ENCODE data around the gene NISCH.

NISCH gene

DNA sequence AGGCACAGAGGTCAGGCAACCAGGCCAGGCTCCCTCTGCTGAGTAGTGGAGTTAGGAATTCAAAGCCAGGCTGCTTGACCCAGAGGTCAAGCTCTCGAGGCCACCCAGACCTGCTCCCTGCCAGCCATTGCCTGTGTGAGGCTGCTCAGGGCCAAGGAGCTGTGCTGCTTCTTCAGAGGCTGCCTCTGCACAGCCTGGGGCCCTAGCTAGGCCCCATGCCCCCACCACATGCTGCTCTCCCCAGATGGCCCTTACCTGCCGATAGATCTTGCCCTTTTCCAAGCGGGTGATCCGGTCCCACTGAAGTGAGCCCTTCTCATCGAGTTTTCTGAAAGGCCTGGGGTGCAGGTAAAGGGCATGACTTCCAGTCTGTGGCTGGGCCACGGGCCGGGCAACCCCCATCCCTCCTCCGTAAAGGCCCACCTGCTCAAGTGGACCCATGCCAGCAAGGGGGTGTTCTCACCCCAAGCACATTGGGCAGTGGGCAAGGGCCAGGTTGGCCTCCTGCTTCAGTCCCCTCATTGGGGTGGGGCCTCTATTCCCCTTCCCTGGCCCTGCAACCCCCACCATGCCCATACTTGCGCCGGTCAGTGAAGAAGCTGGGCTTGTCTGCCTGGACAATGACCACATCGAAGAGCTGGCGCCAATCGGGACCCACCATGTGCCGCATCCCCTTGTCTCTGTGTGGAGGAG, 71.8 kb downstream of the NISCH start:
- DNase-seq (ENCODE audit: low spot score): no peak

DNA sequence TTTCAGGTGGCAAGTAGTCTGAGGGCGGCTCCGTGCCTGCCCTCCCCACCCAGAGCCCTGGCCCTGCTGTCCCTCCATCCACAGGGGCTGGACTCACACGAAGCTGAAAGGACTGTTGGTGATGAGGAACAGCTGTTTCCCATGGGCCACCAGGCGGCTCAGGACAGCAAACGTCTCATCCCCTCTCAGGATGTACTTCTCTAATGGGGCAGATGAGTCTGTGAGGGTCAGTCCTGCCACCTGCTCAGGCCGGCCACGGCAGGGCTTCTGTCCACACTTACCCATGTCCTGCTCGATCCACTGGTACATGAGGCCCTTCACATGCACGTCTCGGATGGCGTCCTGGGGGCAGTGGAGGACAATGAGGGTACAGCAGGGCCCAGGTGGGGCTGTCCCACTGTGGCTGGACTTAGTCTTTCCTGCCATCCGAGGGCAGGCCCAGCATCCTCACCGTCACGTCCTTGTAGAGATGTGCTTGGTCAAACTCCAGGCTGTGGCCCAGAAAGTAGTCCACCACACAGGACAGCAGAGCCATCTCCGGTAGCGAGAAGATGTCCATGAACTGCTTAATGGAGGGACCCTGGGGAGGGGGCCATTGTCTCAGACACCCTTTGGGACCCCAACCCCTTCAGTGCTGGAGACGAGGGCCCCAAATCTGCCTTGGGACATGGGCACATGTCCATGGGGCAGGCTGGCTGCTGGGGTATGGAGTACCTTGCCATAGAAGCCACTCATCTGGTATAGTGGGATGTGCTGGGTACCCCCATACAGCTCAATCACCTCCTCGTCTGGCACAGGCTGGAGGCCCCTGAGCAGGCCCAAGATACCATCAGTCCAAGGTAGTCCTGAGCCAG, 72.6 kb downstream of the NISCH start:
- DNase-seq (ENCODE audit: low spot score): no peak

DNA sequence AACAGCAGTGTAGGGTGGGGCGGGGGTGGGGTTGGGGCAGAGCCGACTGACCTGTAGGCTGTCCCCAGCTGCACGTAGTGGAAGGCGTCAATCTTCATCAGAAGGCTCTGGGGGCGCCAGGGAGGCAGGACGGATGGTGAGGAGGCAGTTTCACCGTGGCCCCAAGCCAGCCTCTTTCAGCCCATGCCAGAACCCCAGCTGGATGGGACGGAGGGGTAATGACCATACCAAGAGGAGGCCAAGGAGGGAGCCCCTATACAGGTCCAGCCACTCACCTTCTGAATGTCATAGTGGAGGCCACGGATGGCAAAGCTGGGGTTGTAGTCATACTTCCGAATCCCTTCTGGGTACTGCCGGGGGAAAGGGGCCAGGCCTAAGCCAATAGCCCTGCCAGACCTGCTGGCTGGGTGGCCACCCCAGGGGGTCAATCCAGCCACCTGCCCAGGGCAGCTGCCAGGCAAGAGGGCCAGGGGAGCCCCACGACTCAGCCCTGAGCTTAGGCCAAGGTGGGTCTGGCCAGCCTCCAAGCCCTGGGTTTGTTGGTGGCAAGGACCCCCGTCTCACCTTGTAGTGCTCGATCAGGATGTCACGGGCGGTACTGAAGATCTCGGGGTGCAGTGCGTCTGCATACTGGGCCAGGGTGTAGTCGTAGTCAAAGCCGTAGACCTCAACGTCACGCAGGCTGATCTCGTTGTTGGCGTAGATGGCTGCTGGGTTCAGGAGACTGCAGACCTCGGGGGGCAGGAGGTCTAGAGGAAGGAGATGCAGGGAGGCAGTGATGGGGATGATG, 73.4 kb downstream of the NISCH start:
- DNase-seq (ENCODE audit: low spot score): no peak

DNA sequence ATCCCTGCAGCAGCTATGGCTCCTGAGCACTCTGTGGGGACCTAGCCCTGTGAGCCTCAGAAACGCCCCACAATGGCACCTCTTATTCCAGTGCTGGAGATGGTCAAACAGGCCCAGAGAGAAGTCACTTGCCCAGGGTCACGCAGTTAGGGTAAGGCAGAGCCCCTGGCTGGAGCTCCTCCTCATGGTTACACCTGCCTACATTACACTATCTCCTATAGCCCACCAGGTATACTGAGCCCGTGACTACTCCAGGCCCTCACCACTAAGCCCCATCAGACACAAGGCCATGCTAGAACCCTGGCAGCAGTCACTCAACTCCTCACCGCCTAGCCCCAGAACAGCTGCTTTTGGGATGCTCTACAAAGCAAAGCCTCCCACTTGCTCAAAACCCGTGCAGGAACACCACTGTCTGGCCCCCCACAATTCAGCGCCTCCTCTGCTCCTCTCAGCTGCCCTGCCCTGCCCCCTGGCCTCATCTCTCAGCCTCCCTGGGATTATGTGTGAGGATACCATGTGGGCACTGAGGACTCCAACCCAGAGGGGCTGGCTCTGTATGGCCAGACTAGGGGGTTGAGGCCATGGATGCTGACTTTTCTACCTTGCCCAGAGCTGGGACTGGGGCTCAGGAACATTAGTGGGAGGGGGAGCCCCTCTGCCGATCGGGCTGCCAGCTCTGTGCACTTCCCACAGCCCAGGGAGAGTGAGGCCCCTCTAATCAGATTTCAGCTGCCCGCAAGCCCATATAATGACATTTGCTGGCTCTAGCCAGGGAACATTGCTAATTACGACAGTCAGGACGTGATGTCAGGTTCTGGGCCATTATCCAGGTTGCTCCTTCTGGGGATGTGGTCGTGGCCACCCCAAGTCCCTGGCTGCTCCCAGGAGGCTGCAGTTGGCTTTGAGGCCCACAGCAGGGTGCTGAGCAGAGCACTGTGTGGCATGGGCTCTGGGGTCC, 74.3 kb downstream of the NISCH start:
- DNase-seq (ENCODE audit: low spot score): no peak

DNA sequence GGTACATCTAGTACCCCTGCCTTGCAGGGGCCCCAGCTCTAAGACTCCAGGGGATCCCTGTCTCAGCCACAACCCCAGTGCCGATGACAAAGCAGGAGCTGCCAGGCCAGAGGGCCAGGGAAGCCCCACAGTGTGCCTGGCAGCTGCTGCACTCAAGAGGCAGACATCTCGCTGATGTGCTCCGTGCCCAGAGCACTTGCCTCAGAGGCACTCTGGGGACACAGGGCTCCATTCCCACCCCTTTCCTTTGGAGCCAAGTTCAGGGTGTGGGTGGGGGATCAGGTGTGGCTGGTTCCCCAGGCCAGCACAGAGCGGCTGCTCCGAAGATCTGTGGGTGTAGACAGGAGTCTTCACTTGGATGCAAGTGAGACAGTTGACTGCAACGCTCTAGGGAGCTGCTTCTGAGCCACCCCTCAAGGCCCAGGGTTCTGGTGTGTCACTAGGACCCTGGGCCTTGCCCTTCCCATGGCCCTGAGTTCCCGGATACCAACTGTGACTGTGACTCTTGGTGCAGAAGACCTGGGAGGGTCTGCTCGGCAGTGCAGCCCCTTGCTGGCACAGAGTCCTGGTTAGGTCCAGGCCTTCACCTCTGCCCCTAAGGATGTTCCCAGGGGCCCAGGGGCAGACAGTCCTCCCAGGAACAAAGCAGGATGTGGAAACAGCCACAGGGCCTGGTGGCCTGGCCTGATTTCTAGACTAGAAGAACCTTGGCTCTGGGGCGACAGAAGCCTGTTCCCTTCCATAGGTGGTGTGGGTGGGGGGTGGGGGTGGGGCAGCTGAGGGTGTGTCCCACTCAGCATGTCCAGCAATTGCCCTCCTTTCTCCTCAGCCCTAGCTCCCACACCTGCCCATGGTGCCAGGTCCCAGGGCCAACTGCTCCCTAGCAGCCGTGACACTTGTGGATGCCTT, 75.8 kb downstream of the NISCH start:
- no peak for DNase-seq (ENCODE audit: low spot score)

DNA sequence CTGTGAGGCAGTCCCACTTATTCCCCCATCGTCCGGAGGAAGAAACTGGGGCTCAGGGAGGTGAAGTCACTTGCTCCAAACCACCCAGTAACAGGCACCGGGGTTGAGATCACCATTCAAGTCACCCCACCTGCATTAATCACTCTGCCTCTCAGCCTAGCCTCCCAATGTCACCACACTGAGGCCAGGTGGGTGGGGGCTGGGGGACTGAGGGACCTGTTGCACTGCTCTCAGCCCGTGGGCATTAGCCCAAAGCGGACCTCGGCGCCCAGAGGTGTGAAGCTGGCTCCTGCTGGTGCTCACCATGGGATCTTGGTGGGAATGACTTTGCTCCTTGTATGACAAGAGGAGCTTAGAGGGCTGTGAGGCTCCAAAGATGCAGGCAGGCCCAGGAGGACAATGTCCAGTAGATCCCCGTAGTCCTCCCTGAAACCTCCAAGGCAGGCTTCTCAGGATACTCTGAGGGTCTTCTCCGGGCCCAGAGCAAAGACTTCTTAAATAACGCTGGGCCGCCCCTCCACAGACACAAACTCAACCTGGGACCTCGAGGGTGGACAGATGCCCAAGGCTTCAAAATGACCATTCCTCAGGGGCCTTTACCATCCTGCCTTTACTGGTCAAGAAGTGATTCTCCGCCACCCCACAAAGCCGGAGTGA, 76.6 kb downstream of the NISCH start:
- no peak for DNase-seq (ENCODE audit: low spot score)

DNA sequence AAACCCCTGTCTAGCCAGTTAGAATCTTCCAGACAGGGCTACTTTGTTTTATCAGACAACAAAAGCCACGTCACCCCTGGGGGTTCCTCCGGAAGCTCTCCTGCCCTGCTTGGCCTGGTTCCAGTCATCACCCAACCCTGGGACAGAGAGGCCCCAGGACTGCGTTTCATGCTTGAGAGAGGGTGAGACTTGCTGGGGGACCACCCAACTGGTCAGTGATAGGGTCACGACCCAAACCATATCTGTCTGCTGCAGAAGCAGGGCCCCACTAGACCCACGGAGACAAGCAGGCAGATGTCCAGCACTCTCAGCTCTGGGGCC, 77.1 kb downstream of the NISCH start:
- no peak for DNase-seq (ENCODE audit: low spot score)

DNA sequence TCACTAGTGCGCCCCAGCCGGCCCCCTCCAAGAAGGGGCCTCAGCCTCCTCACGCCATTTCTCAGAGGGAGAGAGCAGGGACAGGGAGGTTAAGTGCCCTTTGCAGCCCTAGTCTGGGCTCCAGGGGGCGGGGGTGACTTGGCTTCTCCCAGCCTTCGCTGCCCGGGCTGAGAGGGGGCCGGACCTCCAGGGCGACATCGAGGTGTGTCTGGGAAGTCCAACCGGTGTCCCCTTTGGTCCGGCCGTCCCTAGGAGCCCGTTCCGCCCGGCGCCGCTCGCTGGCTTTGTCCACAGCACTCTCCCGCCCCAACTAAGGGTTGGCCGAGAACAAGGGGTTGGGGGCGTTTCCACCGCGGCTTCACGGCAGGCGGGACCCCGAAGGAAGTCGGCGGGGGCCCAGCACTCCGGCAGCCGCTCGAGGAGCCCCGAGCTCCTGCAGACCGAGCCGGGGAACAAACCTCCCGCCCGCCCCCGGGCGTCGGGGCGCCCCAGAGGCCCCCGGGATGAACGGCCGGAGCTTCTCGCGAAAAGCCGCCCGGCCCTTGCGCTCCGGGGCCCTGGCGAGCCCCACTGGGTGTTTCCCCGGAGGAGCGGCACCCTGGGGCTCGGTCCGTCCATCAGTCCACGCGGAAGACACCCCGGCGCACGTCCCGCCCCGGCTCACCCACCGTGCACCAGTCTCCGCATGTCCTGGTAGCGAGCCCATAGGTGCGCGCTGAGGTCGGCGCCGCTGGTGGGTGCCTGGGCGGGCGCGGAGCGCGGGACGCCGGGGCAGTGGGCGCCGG, 77.6 kb downstream of the NISCH start:
- peak; percentile 60 for DNase-seq (ENCODE audit: low spot score)

DNA sequence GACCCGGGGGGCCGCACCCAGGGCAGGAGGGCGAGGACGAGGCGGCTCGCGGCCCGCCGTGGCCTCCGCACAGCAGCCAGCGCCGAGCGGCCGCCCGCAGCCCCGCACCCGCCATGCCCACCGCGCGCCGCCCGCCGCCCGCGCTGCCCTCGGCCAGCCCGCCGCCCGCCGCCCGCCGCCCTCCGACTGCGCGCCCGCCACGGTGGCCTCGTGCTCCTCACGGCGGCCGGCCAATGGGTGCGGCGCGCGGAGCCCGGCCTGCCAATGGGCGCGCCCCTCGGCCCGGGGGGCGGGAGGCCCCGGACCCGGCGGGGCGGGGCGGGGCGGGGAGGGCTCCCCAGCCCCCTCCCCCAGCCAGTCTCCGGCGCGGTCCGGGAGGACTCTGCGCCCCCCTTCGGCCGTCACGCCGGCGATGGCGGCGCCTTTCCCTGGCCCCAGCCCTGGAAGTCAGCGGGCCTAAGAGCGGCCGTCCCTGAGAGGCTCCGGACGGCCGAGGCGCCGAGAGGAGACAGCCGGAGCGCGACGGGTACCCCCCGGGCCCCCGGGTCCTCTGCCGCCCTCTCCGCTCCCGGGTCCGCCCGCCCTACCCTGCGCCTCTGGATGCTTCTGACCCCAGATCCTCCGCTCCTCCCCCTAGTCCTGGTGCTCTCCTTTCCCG, 78.3 kb downstream of the NISCH start, which contains the start of gene NT5DC2:
Gene NT5DC2, minus strand, starts transcription at position 235 of the 658 bp plus-strand sequence. Its CDS starts 120 bp downstream, at position 115.
- peak; percentile 91 for DNase-seq (ENCODE audit: low spot score)

DNA sequence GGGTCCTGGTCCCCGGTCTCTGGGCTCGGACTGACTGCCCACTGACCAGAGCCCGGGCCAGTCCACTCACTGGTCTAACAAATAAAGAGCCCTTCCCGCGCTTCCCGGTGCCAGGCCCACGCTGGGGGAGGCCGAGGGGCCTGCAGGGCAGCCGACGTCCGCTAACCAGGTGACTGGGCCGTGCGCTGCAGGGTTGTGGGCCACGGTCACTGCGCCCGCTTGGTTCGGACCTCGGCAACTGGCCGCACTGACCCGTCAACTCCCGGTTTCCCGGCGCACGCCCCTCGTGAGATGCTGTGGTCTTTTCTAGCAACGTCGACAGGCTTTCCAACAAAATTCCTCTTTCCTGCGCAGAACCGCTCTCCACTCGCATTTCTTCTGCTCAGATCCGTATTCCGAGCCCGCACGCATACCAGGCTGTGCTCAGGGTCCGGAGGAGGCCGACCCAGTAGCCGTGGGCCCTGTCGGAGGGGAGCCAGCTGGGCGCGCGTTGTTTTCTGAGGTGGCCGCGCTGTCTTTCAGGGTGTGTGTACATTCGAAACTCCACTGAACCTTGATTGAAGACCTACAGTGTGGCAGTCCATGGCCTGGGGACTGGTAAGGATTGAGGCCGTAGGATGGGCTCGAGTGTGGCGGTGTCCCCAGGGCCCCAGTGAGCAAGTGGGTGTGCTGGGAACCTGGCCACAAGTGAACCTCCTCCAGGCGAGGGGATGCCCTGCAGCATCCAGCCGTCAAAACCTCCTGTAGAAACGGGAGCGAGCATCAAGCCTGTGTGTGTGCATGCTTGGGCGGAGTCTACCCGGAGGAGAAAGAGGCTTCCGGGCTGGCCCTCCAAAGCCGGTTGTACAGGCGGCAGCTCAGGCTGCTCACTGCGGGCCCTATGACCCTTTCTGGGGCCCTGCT, 79.1 kb downstream of the NISCH start:
- DNase-seq (ENCODE audit: low spot score): peak; percentile 1

DNA sequence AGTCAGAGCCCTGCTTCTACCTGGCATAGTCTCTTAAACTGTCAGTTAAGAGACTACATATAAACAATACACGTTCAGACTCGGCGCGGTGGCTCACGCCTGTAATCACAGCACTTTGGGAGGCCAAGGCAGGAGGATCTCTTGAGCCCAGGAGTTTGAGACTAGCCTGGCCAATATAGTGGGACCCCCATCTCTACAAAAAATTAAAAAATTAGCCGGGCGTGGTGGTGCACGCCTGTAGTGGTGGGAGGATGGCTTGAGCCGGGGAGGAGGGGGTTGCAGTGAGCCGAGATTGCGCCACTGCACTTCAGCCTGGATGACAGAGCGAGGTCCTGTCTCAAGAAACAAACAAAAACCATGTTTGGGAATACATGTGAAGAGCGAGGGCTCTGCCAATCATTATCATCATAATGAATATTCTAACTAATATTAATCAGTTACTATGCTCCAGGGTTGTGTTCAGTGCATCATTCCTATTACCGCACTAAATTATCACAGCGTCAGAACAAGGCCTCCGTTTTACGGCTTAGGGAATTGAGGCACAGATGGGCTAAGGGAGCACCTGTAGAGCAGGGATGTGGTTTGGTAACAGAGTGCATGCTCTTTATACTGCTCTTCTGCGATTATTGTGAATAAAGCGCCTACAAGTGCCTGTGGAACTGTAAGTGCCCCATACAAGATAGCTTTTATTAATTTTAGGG, 80.2 kb downstream of the NISCH start:
- DNase-seq (ENCODE audit: low spot score): no peak

DNA sequence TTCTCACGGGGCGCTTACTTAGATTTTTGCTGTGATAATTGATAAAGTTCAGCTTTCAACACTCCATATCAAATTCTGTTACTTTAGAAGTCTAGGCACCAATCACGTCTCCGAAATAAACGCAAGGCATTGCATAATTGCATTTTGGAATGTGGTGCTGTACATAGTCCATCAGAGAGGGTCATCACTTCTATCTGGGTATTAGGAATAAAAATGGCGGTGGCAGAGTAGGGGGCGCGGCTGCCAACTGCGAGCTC, 80.6 kb downstream of the NISCH start:
- DNase-seq (ENCODE audit: low spot score): no peak

DNA sequence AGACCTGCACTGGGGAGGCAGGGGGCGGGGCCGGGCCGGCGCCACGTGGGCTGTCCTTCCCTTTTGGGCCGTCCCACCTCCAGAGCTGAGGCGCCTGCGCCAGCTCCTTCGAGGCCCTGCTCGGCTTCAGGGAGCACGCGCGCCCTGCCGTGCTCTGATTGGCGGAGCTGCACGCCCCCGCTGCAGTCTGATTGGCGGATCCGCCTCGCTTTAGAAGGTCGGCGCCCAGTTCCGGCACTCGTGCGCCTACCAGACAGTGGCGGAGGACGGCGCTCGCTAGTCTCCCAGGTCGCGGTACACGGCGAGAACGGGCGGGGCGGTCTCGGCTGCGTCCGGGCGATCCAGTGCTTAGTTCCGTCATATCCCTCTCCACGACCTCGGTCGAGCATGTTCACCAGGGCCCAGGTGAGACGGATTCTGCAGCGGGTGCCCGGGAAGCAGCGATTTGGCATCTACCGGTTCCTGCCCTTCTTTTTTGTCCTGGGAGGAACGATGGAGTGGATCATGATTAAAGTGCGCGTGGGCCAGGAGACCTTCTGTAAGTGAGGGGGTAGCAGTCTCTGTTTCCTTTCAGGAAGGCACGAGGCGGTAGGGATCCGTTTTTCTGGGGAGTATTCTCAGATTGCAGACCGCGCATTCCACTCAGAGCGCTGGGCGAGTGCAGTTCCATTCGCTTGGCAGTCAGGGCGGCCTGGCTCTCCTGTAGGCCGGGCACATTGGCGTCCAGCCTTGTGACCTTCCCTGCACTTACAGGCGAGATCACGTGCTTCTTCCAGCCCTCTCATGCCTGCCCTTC, 81.2 kb downstream of the NISCH start, which contains the start of gene UQCC5:
Gene UQCC5, plus strand, starts transcription at position 237 of the 796 bp plus-strand sequence. Its CDS starts 151 bp downstream, at position 388.
- DNase-seq (ENCODE audit: low spot score): peak; percentile 99

DNA sequence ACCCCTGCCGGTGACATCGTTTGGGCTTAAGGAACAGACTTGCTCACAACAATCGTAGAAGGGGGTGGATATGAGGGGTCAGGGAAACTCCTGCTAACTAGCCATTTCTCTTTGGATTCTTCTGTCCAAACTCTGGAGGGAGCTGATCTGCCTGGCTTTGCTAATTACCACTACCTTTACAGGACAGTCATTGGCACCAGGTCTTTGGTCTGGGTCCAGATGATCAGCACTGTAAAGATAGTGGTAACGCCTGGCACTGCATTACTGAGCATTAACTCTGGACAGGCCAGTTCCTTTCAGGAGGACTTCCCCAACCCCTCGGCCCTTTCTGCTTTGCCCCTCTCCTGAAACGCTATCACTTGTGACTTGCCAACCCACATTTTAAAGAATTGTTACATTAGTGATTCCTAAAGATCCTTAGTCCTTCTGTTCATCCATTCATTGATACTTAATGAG, 81.8 kb downstream of the NISCH start:
- no peak for DNase-seq (ENCODE audit: low spot score)

DNA sequence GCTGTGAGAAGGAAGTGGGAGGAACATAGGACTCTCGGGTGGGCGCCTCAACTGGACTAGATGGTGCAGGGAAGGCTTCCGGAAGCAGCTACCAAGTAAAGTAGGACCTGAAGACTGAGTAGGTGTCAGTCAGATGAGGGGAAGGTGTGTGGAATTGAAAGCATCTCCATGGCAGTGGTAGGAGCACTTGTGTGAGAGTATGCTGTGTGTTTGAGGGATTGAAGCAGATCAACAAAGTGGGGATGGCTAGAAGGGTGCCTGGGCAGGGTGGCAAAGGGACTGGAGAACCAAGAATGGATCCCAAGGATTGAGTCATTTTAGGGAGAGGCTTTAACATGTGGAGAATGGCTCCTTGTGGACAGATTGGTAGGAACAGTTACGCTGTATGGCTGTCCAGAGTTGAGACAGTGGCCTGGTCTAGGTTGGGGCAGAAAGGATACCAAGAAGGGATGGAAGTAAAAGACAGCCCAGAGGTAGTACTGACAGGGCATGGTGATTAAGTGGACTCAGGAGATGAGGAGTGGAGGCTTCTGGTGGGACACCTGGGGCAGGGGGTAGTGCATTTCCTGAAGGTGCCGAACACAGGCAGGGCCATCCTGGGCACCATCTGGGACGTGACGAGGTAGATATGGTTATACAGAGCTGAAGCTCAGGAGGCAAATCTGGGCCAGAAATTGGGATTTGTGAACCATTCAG, 82.5 kb downstream of the NISCH start:
- no peak for DNase-seq (ENCODE audit: low spot score)

Data from germinal center (tissue), 1 donor.